Hematopoietic multipotent progenitor cell treated with erythropoietin and hydrocortisone succinate and interleukin-3 and kit ligand, for 15 days (in vitro differentiated cells): ENCODE results near the gene MYL10.
A peak's percentile ranks its signal among the peaks of the same experiment; 100 is the strongest.

Source experiments
- DNase-seq: peaks from one replicate; pipeline ENCODE4 v3.0.0-alpha.2; 2015; ENCODE audit warnings: low spot score

The MYL10 gene

DNA sequence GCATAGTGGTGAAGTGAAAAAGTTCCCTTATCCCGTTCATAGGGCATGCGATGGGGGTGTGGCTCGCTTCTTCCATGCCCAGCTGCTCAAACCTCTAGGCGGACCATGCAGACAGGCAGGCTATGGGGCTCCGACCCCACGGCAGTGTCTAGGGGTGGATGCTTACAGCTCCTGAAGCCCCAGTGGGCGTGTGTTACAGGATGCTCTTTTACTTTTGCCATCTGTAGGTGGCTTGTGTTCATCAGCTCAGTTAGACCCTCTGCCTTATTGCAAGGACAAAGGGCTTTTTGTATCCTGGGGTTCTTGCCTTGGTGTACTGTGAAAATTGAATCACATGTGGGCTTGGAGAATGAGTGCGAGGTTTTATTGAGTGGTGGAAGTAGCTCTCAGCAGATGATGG lies at the start of gene MYL10:
Gene MYL10, minus strand, starts transcription at position 126 of the 400 bp plus-strand sequence. CDS start 178 bp downstream, outside the sequence.
- no peak for DNase-seq

DNA sequence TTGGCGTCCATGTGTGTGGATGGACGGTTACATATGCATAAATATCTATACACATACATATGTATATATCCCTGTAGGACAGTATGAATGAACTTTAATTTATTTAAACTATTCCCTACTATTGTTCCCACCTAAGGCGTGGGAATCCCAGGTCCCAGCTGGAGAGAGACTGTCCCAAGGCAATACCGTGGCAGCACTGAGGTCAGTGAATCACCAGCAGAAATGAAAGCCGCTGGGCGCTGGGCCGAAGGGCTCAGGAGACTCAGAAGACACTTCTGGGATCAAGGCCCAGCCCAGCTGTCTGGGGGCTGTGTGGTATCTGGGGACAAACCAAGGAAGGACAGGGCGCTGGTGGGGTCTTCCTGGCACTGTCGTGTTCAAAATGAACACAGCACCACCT lies 49.6 kb upstream of the MYL10 start:
- no peak for DNase-seq

DNA sequence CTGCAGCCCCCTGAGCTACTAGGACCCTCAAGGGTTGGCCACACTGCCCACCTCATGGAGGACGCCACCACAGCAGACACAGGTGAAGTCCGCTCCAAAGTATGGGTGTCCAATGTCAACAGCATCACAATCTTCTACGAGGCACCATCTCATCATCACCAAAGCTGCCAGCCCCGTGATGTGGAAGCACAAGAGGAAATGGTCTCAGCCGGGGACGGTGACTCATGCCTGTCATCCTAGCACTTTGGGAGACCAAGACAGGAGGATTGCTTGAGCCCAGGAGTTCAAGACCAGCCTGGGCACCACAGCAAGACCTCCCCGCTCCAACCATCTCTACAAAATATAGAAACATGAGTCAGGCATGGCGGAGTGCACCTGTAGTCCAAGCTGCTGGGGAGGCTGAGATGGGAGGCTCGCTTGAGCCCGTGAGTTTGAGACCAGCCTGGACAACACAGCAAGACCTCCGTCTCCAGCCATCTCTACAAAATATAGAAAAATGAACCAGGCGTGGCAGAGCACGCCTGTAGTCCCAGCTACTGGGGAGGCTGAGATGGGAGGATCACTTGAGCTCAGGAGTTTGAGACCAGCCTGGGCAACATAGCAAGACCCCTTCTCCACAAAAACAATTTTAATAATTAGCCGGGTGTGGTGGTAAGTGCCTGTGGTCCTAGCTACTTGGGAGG lies 48.8 kb upstream of the MYL10 start:
- no peak for DNase-seq

DNA sequence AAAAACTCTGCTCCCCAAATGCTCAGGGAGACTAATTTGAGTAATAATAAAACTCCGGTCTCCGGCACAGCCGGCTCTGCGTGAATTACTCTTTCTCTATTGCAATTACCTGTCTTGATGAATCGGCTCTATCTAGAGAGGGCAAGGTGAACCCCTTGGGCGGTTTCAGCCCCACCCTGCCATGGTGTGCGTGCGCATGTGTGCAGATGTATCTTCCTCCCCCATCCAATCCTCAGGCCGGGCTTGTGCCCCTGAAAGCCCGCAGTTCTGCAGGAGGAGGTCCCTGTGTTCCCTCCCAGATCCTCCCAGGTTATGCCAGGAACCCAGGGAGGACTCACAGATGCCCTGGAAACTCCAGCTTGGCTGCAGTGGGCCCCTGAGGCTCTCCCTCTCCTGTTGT lies 48.3 kb upstream of the MYL10 start:
- no peak for DNase-seq

DNA sequence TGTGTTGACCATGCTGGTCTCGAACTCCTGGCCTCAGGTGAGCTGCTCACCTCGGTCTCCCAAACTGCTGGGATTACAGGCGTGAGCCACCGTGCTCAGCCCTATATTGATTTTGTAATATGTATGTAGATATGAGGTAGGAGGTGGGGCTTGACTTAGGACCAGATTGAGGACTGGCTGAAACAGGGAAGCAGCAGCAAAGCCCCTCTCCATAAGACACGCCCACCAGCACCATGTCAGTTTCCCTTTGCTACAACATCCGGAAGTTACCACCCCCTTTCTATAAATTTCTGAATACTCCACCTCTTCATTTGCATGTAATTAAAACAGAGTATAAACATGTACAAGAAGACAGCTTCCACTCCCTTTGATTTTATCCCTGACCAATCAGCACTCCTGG lies 47.9 kb upstream of the MYL10 start:
- DNase-seq: no peak

DNA sequence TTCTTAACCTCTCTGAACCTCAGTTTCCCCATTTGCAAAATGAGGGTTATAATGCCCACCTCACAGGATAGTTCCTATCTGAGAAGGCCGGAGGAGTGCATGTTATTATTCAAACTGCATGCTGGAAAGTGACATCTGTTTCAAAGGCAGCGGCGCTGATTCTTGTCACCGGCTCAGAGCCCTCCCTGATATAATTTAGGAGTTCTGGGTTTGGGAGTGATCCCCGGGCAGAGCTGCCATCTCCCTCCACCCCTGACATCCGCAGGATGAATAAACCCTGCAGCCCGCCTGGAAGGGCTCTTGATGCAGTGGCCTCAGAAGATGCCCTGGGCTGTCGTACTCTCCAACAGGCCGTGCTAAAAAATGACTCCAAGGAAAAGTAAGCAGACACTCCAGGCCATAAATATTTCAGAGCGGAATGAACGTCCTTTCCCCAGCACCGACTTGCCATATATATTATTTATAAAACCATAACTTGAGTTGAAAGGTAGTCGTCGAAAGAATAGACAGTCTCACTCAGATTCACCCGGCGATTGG lies 47.0 kb upstream of the MYL10 start:
- no peak for DNase-seq

DNA sequence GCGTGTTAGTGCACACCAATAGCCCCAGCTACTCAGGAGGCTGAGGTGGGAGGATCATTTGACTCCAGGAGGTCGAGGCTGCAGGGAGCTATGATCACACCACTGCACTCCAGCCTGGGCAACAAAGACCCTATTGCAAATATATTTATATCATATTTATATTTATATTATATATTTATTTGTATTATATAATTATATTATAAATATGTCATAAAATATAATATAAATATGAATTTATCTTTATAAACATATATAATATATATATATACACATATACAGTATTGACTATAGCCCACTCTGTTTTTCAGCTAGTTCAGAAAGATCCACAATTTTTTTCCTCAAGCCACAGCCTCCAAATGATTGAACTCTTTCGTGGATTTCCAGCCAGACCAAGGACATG lies 45.3 kb upstream of the MYL10 start:
- DNase-seq: no peak

DNA sequence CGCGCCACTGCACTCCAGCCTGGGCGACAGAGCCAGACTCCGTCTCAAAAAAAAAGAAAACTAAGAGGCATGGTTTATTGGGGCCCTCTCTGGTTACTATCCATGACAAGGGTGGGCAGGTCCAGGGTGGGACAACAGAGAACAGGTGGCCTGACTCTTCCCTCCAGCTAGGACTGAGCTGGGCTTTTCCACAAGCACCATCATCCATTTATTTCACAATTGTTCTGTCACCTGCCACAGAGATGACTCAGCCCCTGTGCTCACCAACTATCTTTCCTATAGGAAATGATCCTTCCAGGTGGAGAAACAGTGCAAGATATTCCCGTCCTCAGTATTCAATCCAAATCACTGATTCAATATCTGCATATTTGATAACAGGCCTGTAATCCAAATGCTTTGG lies 44.9 kb upstream of the MYL10 start:
- no peak for DNase-seq

DNA sequence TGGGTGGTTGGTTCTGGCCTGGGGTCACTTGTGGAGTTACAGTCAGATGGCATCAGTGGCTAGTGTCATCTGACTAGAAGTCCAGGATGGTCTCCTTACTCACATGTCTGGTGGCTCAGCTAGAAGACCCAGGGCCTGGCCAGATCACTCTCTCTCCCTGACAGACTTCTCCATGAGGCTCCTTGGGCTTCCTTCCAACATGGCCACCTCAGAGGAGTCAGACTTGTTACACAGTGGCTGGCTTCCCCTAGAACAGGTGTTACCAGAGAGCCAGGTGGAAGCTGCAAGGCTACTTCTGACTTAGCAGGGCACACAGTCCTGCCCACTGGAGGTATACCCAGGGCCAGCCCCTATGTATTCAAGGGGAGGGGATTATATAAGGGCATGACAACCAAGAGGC lies 44.2 kb upstream of the MYL10 start:
- no peak for DNase-seq

DNA sequence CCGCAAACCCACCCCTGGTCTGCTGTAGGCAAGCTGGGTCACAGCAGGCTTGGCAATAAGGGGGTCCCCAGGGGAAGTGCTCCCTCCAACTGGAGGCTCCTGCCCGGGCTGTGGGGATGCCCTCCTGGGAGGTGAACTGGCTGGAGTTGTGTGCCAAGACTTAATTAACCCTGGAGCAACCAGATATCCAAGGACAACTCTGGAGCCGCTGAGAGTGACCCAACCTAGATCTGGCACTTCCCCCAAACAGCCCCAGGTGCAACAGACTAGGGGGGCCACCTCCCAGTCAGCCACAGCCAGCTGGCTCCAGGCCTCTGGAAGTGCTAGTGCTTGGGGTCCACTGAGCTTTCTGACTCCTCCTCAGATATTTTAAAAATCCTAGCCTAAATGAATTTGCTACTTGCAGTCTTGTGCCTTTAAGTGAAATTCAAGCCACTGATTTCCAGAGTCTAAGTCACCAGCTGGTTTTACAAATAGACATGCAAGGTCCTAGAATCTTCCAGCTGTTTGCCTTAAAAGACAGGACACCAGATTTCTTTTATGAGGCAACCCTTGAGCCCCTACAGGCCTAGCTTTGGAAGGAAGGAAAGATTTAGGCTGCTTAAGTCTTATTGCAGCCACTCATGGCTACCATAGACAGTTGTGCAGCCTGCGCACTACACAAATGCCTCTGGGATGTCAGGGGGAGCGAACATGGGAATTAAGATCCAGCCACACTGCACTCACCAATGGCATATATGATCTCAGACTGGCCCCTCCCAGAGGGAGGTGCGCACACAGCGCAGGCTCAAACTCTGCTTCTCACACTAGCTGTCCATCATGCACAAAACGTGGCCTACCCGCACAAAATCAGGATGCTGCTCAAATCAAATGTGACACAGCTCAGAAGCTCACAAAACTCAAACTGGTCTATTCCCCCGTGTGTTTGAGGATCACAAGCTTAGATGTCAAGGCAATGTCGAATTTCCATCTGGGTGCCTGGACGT lies 42.6 kb upstream of the MYL10 start:
- DNase-seq: no peak

DNA sequence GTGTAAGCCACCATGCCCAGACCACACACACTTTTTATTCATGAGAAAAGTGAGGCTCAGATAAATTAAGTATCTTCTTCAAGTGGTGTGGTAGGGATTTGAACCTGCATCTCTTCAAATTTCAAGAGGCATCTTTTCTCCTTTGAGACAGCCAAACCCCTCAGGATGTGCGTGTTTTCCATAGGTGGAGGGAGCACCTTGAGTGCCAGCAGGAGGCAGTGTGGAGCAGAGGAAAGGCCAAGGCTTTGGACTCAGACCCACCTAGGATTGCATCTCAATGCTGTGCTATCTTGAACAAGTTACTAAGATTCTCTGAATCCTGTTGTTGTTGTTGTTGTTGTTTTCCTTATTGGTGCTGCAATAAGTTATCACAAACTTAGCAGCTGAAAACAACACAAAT lies 40.2 kb upstream of the MYL10 start:
- peak; percentile 20 for DNase-seq

DNA sequence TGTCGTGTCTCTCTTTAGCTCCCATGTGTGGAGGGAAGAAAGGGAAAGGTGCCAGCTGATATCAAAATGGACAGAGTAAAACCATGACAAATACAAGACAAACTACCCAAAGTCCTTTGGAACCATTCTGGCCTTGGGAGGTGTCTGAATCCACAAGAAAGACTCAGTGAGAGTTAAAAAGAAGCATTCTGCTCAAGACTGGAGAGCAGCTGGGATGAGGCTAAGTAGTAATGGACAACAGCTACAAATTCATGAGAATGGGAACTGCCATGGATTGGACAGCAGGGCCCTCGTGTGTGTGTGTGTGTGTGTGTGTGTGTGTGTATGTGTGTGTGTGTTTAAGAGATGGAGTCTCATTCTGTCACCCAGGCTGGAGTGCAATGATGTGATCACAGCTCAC lies 39.6 kb upstream of the MYL10 start:
- no peak for DNase-seq

DNA sequence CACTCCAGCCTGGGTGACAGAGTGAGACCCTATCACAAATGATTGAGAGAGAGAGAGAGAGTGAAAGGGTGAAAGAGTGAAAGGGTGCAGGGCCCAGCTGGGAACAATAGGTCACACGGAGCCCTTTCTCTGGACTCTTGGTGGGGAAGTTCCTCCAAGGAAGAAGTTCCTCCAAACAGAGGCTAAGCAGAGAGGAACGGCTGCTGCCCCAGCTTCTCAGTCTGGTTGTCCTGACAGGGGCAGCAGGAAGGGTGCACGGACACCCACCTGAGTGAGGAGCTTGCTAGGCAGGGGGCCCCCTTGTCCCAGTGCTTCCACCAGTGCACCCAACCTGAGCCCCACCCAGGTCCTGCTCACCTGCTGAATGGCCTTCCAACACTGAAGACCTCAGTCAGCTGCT lies 38.8 kb upstream of the MYL10 start:
- no peak for DNase-seq

DNA sequence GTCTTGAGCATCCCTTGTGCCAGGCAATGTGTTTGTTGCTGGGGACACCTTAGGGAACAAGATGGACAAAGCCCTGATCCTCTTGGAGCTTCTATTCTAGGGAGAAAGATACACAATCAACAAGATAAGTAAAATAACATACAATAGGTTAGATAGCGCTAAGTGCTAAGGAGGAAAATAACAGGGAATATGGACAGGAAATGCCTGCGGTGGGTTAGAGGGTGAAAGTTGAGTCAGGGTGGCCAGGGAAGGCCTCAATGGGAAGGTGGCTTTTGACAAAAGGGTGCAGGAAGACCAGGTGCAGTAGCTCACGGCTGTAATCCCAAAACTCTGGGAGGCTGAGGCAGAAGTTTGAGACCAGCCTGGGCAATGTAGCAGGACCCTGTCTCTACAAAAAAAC lies 38.3 kb upstream of the MYL10 start:
- no peak for DNase-seq

DNA sequence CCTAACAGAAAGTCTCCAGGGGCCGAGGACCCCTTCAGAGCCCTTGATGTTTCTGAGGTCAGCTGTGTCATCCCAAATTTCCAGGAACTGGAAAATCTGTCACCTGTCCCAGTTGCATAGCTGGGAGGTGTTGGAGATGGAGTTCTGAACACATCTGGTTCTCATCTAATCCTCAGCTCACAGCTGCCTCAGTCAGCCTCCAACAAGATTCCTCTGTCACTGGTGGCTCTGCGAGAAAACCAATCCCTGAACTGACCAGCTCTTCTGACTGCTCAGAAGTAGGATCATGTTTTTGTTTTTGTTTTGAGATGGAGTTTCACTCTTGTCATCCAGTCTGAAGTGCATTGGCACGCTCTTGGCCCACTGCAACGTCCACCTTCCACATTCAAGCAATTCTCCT lies 37.6 kb upstream of the MYL10 start:
- DNase-seq: no peak

DNA sequence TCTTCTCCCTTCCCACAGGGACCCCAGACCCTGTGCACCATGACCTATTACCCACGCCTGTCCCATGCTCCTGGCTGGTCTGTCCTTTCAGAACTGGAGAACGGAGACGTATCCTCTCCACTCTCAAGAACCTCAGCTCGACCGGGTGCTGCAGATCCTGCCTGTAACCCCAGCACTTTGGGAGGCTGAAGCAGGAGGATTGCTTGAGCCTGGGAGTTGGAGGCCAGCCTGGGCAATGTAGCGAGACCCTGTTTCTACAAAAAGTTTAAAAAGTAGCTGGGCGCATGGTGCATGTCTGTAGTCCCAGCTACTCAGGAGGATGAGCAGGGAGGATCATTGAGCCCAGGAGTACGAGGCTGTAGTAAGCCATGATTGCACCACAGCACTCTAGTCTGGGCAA lies 37.2 kb upstream of the MYL10 start:
- DNase-seq: no peak

DNA sequence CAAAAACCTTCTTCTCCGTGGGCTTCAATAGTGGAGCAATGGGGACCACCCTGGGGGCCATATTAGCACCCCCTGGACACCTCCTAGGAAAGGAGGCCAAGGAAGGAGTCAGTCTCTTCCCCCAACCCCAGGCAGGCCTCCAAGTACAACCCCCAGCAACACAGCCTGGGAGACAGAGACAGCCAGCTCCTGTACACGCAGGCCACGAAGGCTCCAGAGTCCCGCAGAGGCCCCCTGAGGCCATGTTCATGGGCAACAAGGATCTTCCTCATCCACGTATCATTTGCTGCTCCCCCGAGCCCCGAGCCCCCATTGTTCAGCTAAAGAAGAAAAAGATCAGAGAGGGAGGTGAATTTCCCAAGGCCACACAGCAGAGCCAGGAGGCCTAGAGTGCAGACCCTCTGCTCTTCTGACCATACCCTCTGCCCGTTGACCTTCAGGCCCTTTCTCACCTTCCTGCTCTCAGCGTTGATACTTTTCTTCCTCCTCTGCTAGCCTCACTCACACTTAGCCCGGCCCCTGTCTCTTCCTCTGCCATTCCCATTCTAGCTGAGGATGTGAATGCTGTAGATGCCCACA lies 35.9 kb upstream of the MYL10 start:
- DNase-seq: no peak

DNA sequence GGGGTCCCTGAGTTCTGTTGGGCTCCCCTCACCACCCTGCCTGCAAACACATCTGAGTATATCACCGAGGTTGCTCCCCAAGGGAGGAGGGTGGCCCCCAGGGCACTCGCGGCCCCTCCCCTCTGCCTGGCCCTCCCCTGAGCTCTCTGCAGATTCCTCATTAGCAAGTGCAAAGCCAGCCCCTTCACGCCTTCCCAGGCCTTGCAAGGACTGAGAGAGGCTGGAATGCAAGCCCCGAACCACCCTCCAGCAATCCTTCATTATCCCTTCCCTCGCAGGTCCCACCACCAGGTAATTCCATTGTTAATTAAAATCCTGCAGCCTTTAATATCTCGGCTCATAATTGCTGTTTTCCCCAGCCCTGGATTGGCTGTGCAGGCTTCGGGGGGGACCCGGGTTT lies 35.3 kb upstream of the MYL10 start:
- DNase-seq: no peak

DNA sequence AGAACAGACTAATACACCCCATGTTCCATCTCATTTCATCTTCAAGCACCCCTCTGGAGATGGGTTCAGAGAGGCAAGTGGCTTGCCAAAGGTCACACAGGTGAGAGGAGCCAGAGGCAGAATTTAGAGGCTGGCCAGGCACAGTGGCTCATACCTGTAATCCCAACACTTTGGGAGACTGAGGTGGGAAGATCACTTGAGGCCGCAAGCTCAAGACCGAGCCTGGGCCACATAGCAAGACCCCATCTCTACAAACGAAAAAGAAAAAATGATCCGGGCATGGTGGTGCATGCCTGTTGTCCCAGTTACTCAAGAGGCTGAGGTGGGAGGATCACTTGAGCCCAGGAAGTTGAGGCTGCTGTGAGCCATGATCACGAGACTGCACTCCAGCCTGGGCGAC lies 34.7 kb upstream of the MYL10 start:
- DNase-seq: no peak

DNA sequence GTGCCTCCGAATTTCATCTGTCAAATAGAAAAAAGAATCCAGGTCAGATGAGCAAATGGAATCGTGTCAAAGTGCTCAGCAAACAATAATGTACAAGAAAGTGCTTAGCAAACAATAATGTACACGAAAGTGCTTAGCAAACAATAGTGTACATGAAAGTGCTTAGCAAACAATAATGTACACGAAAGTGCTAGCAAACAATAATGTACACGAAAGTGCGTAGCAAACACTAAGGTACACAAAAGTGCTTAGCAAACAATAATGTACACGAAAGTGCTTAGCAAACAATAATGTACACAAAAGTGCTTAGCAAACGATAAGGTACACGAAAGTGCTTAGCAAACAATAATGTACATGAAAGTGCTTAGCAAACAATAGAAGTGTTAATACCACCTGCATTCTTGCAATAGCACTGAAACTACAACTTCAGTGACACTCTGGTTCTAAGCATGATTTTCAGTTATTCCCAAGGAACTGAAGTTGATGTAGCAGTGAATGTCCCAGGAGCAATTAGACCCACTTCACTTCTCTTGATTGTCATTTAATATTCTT lies 33.4 kb upstream of the MYL10 start:
- DNase-seq: no peak

DNA sequence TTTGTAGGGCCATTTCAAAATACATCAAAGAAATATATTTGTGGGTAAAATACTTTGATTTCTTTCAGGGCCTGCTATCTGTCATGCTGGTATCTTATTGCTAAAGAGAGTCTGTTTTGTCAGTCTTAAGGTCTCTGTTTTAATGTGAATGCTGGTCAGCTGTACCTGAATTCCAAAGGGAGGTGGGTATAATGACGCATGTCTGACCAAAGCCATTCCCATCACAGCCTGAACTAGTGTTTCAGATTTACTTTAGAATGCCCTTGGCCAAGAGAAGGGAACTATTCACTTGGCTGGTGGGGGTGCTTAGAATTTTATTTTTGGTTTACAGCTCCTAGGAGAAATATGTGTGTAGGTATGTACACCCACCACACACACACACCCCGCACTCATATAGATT lies 30.6 kb upstream of the MYL10 start:
- no peak for DNase-seq

DNA sequence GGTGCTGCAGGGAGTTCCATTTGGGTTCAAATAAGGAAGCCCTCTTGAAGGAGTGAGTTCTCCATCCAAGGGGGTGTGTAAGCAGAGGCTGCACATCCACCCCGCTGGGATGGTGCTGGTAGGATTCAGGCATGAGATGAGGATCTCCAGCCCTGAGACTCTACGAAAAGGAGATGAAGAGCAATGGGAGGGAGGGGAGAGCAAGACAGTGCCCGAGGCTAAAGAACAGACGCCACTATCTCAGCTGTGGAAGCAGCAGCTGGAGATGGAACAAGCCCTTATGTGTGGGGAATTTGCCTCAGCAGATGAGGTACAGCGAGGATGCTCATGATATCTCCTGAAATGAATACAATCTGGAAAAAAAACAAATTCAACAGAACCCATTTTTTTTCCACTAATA lies 28.1 kb upstream of the MYL10 start:
- no peak for DNase-seq

DNA sequence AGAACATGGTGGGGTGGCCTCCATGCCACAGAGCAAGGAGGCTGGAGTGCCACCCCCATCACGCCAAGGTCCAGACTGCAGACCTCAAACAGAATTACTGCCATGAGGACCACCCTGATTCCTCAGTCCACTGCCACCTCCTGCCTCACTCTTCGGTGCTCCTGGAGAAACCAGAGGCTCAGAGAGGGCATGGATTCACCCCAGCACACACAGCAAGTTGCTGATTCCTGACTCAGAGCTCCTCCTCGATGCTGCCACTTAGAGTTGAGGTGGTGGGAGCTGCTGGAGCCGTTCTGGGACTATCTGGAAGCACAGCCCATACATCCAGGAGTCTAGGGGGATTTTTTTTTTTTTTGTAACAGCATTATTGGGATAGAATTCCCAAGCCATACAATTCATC lies 22.0 kb upstream of the MYL10 start:
- no peak for DNase-seq
